CD8-positive, alpha-beta memory T cell (primary cell): Measurements from ENCODE around the gene MATN1. TPM values are rescaled to one million over a fixed set of nuclear protein-coding genes. Genes with fewer than 3 reads are reported as not detected.

Experiments
- CTCF ChIA-PET: fragments of 350-600 bp; sonication (Branson Sonifier 250); formaldehyde crosslinking; loops from one replicate; lab custom pipeline; 2021; ENCODE audit warnings: antibody characterized with exemption; lab: Charles Lee
- POLR2A ChIA-PET: fragments of 350-600 bp; sonication (Branson Sonifier 250); formaldehyde crosslinking; loops from one replicate; lab custom pipeline; 2021; ENCODE audit warnings: antibody characterized with exemption; lab: Charles Lee
- DNase-seq, 5 donors: peaks; one replicate each; pipeline versions ENCODE4 v3.0.0 to v3.0.0-alpha.2; 2020 to 2022; ENCODE audit warnings: mixed read lengths in 1 of 5
- H3K27ac ChIP-seq: one replicate; pipeline ENCODE4 v1.7.0; 2013; ENCODE audit warnings: low read depth, mild to moderate bottlenecking, low read length, moderate library complexity
- H3K27me3 ChIP-seq: 2 replicates; pipeline ENCODE4 v1.7.0; 2013; ENCODE audit warnings: low read length, mild to moderate bottlenecking; ENCODE audit not compliant: insufficient read depth, poor library complexity, severe bottlenecking
- H3K36me3 ChIP-seq: 2 replicates; pipeline ENCODE4 v1.7.0; 2013; ENCODE audit warnings: mild to moderate bottlenecking, low read length, moderate library complexity; ENCODE audit not compliant: insufficient read depth
- H3K4me1 ChIP-seq: 2 replicates; pipeline ENCODE4 v1.7.0; 2013; ENCODE audit warnings: mild to moderate bottlenecking, low read length, moderate library complexity; ENCODE audit not compliant: insufficient read depth
- H3K4me3 ChIP-seq: 2 replicates; pipeline ENCODE4 v1.7.0; 2013; ENCODE audit warnings: mild to moderate bottlenecking, low read length
- H3K9me3 ChIP-seq: 2 replicates; pipeline ENCODE4 v1.7.0; 2013; ENCODE audit warnings: mild to moderate bottlenecking, low read length
- H3K27ac Mint-ChIP-seq, 8 donors: one replicate each; pipeline ENCODE4 v1.8.0; 2020 to 2021; ENCODE audit warnings: mixed read lengths in 8 of 8, mild to moderate bottlenecking in 6 of 8, inconsistent platforms in 3 of 8, moderate library complexity in 3 of 8
- H3K27me3 Mint-ChIP-seq, 2 donors: one replicate each; pipeline ENCODE4 v1.8.0; 2020 to 2021; ENCODE audit warnings: mixed read lengths in 2 of 2, mild to moderate bottlenecking in 1 of 2, moderate library complexity in 1 of 2
- H3K36me3 Mint-ChIP-seq, 3 donors: one replicate each; pipeline ENCODE4 v1.8.0; 2020 to 2021; ENCODE audit warnings: mixed read lengths in 3 of 3, inconsistent platforms in 1 of 3, mild to moderate bottlenecking in 1 of 3
- H3K4me1 Mint-ChIP-seq, 3 donors: one replicate each; pipeline ENCODE4 v1.8.0; 2020 to 2021; ENCODE audit warnings: mixed read lengths in 3 of 3, inconsistent platforms in 1 of 3, mild to moderate bottlenecking in 1 of 3
- H3K4me3 Mint-ChIP-seq, 7 donors: one replicate each; pipeline ENCODE4 v1.8.0; 2020 to 2021; ENCODE audit warnings: mixed read lengths in 7 of 7, mild to moderate bottlenecking in 6 of 7, moderate library complexity in 4 of 7, inconsistent platforms in 2 of 7
- H3K9me3 Mint-ChIP-seq, 5 donors: one replicate each; pipeline ENCODE4 v1.8.0; 2020 to 2022; ENCODE audit warnings: mixed read lengths in 5 of 5, mild to moderate bottlenecking in 3 of 5, moderate library complexity in 2 of 5, inconsistent platforms in 1 of 5
- polyA plus RNA-seq: library from polyadenylated mRNA; unstranded; fragments of 300-500 nt; fragmentation: Illumina TruSeq; gene quantifications from one replicate; pipeline ENCODE4 v1.2.3, GENCODE V29; 2021
- total RNA-seq, 2 experiments: library from RNA; stranded (reverse); gene quantifications; one replicate each; pipeline ENCODE4 v1.2.3, GENCODE V29; 2021

MATN1 gene
- total and polyA plus RNA-seq, 3 experiments from 2014 or later = 0.59 to 0.91 TPM; not detected in 1

GRCh38 chr1:30704271-30704670 lies 19.1 kb downstream of the MATN1 start:
- H3K4me3 ChIP-seq = no peak overlapping the region
- Mint-ChIP-seq H3K27me3 (peaks cover 0 to 22% of the 10 kb centered on the region in 2 donors), H3K36me3 (no peaks in the 10 kb centered on the region), H3K4me3 (no peak overlapping the region), H3K4me1 (no peaks in the 10 kb centered on the region), H3K27ac (no peak overlapping the region), H3K9me3 (no peaks in the 10 kb centered on the region)
- no peaks in the 10 kb centered on the region for H3K27me3 ChIP-seq
- H3K36me3 ChIP-seq = no peaks in the 10 kb centered on the region
- no peak for DNase-seq
- no peak overlapping the region for H3K27ac ChIP-seq
- POLR2A ChIA-PET = no interaction called here
- no peaks in the 10 kb centered on the region for H3K9me3 ChIP-seq
- CTCF ChIA-PET = no interaction called here
- peaks cover 4% of the 10 kb centered on the region for H3K4me1 ChIP-seq

- CTCF ChIA-PET = no interaction called here
- Histone ChIP-seq H3K36me3 (no peaks in the 10 kb centered on the region), H3K9me3 (no peaks in the 10 kb centered on the region), H3K27ac (no peak overlapping the region), H3K4me3 (no peak overlapping the region), H3K4me1 (peaks cover under 1% of the 10 kb centered on the region), H3K27me3 (no peaks in the 10 kb centered on the region)
- no peak overlapping the region for H3K27ac Mint-ChIP-seq
- H3K4me1 Mint-ChIP-seq = no peaks in the 10 kb centered on the region
- H3K9me3 Mint-ChIP-seq = no peaks in the 10 kb centered on the region
- H3K27me3 Mint-ChIP-seq = peaks cover 0 to 9% of the 10 kb centered on the region in 2 donors
- H3K36me3 Mint-ChIP-seq = no peaks in the 10 kb centered on the region
- H3K4me3 Mint-ChIP-seq = no peak overlapping the region
- POLR2A ChIA-PET = interaction anchor here (0.7 kb wide), 1 partner anchor 41 kb away, joined by 4 read pairs; no protein-coding TSS in a partner anchor
- DNase-seq = no peak
Observed at GRCh38 chr1:30702823-30703222, 20.6 kb downstream of the MATN1 start.

- H3K4me1 ChIP-seq = no peaks in the 10 kb centered on the region
- Mint-ChIP-seq H3K36me3 (no peaks in the 10 kb centered on the region), H3K4me3 (no peak overlapping the region), H3K27me3 (peaks cover 0 to 7% of the 10 kb centered on the region in 2 donors), H3K4me1 (no peaks in the 10 kb centered on the region), H3K27ac (no peak overlapping the region), H3K9me3 (no peaks in the 10 kb centered on the region)
- ChIA-PET CTCF (no interaction called here), POLR2A (no interaction called here)
- H3K9me3 ChIP-seq = no peaks in the 10 kb centered on the region
- no peaks in the 10 kb centered on the region for H3K27me3 ChIP-seq
- no peak overlapping the region for H3K4me3 ChIP-seq
- H3K27ac ChIP-seq = no peak overlapping the region
- no peak for DNase-seq
- no peaks in the 10 kb centered on the region for H3K36me3 ChIP-seq
Observed at GRCh38 chr1:30701258-30701633, 22.1 kb downstream of the MATN1 start.

GRCh38 chr1:30700528-30701257 lies 22.7 kb downstream of the MATN1 start:
- peaks cover 2 to 5% of the 10 kb centered on the region in 2 donors for H3K27me3 Mint-ChIP-seq
- ChIA-PET CTCF (no interaction called here), POLR2A (no interaction called here)
- no peak overlapping the region for H3K4me3 ChIP-seq
- no peaks in the 10 kb centered on the region for H3K9me3 Mint-ChIP-seq
- DNase-seq = no peak
- H3K4me3 Mint-ChIP-seq = no peak overlapping the region
- H3K9me3 ChIP-seq = no peaks in the 10 kb centered on the region
- no peaks in the 10 kb centered on the region for H3K36me3 ChIP-seq
- H3K27me3 ChIP-seq = no peaks in the 10 kb centered on the region
- no peaks in the 10 kb centered on the region for H3K36me3 Mint-ChIP-seq
- no peaks in the 10 kb centered on the region for H3K4me1 ChIP-seq
- H3K4me1 Mint-ChIP-seq = no peaks in the 10 kb centered on the region
- no peak overlapping the region for H3K27ac ChIP-seq
- H3K27ac Mint-ChIP-seq = no peak overlapping the region

GRCh38 chr1:30699762-30700161 lies 23.6 kb downstream of the MATN1 start:
- no peaks in the 10 kb centered on the region for H3K9me3 ChIP-seq
- H3K27me3 ChIP-seq = no peaks in the 10 kb centered on the region
- no peak overlapping the region for H3K27ac Mint-ChIP-seq
- H3K36me3 ChIP-seq = no peaks in the 10 kb centered on the region
- H3K4me1 Mint-ChIP-seq = no peaks in the 10 kb centered on the region
- no peak overlapping the region for H3K27ac ChIP-seq
- no peak overlapping the region for H3K4me3 Mint-ChIP-seq
- no peaks in the 10 kb centered on the region for H3K4me1 ChIP-seq
- H3K36me3 Mint-ChIP-seq = no peaks in the 10 kb centered on the region
- no peaks in the 10 kb centered on the region for H3K9me3 Mint-ChIP-seq
- H3K4me3 ChIP-seq = no peak overlapping the region
- H3K27me3 Mint-ChIP-seq = peaks cover 3 to 4% of the 10 kb centered on the region in 2 donors
- ChIA-PET CTCF (no interaction called here), POLR2A (no interaction called here)
- no peak for DNase-seq

GRCh38 chr1:30698401-30698981 lies 24.9 kb downstream of the MATN1 start:
- Mint-ChIP-seq H3K27ac (no peak overlapping the region), H3K27me3 (peaks cover 4 to 6% of the 10 kb centered on the region in 2 donors), H3K4me1 (no peaks in the 10 kb centered on the region), H3K4me3 (no peak overlapping the region), H3K9me3 (no peaks in the 10 kb centered on the region), H3K36me3 (no peaks in the 10 kb centered on the region)
- Histone ChIP-seq H3K27me3 (no peaks in the 10 kb centered on the region), H3K36me3 (no peaks in the 10 kb centered on the region), H3K4me3 (no peak overlapping the region), H3K4me1 (no peaks in the 10 kb centered on the region), H3K9me3 (no peaks in the 10 kb centered on the region), H3K27ac (no peak overlapping the region)
- no peak for DNase-seq
- ChIA-PET POLR2A (no interaction called here), CTCF (no interaction called here)

- H3K27me3 Mint-ChIP-seq = peaks cover 6 to 7% of the 10 kb centered on the region in 2 donors
- H3K4me1 ChIP-seq = no peaks in the 10 kb centered on the region
- DNase-seq = no peak
- H3K27ac Mint-ChIP-seq = no peak overlapping the region
- no peaks in the 10 kb centered on the region for H3K4me1 Mint-ChIP-seq
- ChIA-PET POLR2A (no interaction called here), CTCF (no interaction called here)
- no peaks in the 10 kb centered on the region for H3K36me3 Mint-ChIP-seq
- no peaks in the 10 kb centered on the region for H3K9me3 ChIP-seq
- H3K4me3 Mint-ChIP-seq = no peak overlapping the region
- H3K4me3 ChIP-seq = no peak overlapping the region
- no peak overlapping the region for H3K27ac ChIP-seq
- no peaks in the 10 kb centered on the region for H3K27me3 ChIP-seq
- H3K36me3 ChIP-seq = no peaks in the 10 kb centered on the region
- no peaks in the 10 kb centered on the region for H3K9me3 Mint-ChIP-seq
Observed at GRCh38 chr1:30697571-30698376, 25.6 kb downstream of the MATN1 start.

GRCh38 chr1:30696831-30697230 lies 26.6 kb downstream of the MATN1 start:
- DNase-seq = no peak
- Histone ChIP-seq H3K4me3 (no peak overlapping the region), H3K36me3 (no peaks in the 10 kb centered on the region), H3K9me3 (no peaks in the 10 kb centered on the region), H3K4me1 (no peaks in the 10 kb centered on the region), H3K27ac (no peak overlapping the region), H3K27me3 (no peaks in the 10 kb centered on the region)
- ChIA-PET POLR2A (no interaction called here), CTCF (no interaction called here)
- peaks cover 6 to 7% of the 10 kb centered on the region in 2 donors for H3K27me3 Mint-ChIP-seq
- no peak overlapping the region for H3K27ac Mint-ChIP-seq
- no peaks in the 10 kb centered on the region for H3K36me3 Mint-ChIP-seq
- H3K4me3 Mint-ChIP-seq = no peak overlapping the region
- H3K4me1 Mint-ChIP-seq = no peaks in the 10 kb centered on the region
- H3K9me3 Mint-ChIP-seq = peaks cover 0 to 2% (median 0%) of the 10 kb centered on the region in 5 donors
